Glomerular visceral epithelial cell (primary cell): ENCODE data around the gene DUS3L.

Experiments
- DNase-seq: peaks from one replicate; pipeline ENCODE4 v3.0.0-alpha.2; 2016; ENCODE audit errors: extremely low spot score

Gene DUS3L, protein sequence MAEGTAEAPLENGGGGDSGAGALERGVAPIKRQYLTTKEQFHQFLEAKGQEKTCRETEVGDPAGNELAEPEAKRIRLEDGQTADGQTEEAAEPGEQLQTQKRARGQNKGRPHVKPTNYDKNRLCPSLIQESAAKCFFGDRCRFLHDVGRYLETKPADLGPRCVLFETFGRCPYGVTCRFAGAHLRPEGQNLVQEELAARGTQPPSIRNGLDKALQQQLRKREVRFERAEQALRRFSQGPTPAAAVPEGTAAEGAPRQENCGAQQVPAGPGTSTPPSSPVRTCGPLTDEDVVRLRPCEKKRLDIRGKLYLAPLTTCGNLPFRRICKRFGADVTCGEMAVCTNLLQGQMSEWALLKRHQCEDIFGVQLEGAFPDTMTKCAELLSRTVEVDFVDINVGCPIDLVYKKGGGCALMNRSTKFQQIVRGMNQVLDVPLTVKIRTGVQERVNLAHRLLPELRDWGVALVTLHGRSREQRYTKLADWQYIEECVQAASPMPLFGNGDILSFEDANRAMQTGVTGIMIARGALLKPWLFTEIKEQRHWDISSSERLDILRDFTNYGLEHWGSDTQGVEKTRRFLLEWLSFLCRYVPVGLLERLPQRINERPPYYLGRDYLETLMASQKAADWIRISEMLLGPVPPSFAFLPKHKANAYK

DNA sequence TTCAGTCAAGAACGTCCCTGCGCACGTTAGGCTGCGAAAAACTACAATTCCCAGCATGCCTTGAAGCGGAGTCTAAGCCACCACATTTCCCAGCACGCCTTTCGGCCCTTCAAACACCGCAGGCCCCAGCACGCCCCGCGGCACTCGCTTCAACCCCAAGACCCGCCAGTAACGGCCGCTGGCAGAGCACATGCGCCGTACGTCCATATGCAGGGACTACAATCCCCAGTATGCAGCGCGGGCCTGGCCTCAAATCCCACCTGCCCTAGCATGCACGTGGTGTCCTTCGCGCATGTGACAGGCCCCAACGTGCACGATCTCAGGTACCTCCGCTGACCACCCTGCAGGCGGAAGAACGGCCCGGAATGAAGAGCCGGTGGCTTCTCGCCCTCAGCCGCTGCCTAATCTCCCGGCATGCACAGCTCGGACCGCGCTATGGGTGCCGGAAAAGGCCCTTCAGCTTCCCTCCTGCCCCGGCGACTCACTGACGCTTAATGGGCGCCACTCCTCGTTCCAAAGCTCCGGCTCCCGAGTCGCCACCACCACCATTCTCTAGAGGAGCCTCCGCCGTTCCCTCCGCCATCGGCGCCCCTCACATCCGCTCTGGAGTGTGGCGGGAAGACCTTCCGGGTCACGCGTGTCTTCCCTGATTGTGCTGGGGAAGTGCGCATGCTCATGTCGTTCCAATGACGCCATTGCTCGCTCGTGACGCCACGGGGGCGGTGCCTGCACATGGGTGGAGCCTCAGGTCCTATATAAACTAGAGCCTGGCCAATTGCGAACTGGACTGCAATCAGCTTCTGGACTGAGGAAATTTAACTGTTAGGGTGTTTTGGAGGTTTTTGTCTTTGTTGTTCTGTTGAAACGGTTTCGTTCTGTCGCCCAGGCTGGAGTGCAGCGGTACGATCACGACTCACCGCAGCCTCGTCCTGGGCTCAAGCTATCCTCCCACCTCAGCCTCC lies at the start of gene DUS3L:
DUS3L (minus strand) TSS at position 605 of the 962 bp plus-strand sequence; CDS start at position 583, 22 bp downstream.
- DNase-seq: peak; percentile 97

DNA sequence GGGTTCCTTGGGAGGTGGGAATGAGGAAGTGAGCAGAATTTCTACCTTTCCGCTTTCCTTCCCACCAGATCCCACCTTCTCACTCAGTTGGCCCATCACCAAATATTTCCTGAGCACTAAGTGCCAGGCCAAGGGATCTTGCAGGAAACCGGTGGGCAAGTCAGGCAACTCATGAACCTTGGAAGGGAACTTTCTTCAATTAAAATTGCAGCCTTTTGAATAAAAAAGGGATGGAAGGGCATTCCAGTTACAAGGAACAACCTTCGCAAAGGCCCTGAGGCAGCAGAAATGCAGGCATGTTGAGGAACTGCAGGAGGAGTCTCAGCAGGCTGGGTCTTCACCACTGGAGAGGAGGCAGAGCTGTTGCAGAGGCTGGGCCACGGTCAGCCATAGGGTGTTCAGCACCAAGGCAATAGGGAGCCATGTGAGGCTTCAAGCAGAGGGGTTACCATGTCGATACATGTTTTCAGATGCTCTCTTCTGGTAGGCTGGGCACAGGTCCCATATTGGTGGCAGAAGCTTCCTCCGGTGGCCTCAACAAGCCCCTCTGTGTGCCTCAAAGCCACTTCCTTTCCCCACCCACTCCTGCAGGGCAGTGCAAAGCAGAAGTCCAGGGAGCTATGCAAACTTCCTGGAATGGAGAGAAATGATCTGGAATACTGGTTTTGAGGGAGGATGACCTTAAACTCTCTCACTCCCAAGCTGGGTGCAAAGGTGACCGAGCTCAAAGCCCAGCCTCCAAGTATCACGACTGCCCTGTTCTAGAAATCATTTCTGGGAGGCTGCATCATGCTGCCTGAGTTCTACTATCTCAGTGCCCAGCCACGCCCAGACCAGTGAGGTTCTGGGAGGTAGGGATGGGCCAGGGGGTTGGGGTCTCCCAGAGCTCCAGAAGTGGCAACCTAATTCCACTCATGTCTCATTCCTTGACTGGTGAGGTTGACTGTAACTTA lies 48.4 kb upstream of the DUS3L start, which contains the start of gene FUT6:
FUT6 (minus strand) TSS at position 638 of the 953 bp plus-strand sequence. CDS start 7,135 bp downstream, outside the sequence.
- DNase-seq: no peak

DNA sequence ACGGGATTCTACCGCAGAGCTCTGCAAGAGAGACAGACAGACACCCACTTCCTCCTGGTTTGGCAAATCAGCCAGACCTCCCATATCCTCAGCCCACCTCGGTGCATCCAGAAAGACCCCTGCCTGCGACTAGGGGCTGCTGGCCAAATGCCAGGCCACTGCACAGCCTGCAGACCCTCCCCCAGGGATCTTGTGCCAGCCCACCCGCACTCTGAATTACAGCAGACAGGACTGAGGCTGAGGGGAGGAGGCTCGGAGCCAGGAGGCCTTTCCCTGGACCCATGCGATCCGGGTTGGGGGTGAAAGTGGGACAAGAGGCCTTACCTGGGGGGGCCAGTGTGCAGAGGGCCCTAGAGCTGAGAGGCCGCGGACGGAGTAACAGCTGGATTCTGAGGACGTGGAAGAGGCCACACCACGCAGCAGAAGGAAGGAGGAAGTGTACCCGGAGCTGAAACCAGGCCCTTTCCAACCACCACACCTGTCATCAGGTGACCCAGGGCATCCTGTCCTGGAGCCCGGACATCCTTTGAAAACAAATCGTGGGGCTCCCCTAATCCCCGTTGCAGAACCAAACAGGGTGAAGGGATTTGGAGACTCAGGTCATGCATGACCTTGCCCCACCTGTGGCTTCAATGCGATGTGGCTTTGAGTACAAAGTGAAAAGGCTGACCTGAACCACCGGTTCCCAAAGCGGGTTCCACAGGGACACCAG lies 47.5 kb upstream of the DUS3L start:
- DNase-seq: no peak

DNA sequence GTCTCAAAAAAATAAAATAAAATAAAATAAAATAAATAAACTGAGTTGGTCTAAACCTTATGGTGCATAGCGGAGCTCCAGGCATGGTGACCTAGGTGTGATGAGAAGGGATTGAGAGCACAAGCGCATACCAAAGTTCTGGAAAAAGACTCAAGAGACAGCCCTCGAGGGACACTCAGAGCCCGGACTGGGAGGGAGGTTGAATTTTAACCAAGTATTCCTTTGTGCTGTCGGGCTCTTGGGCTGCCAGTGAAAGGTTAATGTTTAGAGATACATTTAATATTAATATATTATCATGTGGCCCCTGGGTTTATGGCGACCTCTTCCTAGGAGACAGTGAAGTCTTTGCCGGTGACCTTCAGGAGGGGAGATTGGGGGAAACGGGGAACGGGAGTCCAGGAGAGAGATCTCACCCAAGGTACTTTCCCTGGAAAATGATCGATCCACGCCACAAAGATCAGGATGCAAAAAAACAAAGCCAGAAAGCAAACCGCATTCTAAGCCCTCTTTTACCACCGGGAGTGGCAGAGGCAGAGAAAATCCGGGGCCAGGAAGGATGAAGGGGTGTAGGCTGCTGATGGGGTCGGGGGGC lies 46.9 kb upstream of the DUS3L start:
- DNase-seq: peak; percentile 22

- DNase-seq: no peak
These were observed 41.7 kb upstream of the DUS3L start for GRCh38 chr19:5832527-5833216.

DNA sequence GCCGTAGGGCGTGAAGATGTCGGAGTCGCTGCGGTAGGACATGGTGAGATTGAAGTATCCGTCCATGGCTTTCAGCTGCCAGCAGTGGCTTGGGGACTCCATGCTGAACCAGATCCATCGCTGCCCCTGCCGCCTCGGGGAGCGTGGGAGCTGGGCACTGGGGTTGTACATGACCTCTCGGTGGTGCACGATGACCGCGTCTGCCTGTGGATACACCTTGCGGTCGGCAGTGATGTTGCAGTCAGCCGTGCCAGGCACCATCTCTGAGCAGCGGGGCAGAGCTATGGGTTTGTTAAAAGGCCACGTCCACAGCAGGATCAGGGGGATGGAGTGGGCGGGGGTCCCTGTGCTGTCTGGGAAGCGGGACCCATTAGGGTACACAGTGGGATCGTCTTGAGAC lies 41.1 kb upstream of the DUS3L start:
- DNase-seq: no peak

DNA sequence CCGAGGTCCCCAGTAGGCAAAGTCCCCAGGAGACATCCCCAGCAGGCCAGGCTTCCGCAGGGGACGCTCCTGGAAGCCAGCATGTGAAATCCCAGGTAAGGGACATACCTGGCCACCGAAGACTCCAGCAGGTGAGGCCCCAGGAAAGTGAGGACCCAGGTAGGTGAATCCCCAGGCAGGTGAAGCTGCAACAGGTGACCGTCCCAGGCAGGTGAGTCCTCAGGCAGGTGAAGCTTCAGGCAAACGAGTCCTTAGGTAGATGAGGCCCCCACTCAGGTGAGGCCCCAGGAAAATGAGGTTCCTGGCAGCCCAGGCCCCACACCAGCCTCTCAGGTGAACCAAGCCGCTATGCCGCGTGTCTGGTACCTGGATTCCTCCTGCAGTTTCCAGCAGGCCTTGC lies 40.2 kb upstream of the DUS3L start:
- no peak for DNase-seq

DNA sequence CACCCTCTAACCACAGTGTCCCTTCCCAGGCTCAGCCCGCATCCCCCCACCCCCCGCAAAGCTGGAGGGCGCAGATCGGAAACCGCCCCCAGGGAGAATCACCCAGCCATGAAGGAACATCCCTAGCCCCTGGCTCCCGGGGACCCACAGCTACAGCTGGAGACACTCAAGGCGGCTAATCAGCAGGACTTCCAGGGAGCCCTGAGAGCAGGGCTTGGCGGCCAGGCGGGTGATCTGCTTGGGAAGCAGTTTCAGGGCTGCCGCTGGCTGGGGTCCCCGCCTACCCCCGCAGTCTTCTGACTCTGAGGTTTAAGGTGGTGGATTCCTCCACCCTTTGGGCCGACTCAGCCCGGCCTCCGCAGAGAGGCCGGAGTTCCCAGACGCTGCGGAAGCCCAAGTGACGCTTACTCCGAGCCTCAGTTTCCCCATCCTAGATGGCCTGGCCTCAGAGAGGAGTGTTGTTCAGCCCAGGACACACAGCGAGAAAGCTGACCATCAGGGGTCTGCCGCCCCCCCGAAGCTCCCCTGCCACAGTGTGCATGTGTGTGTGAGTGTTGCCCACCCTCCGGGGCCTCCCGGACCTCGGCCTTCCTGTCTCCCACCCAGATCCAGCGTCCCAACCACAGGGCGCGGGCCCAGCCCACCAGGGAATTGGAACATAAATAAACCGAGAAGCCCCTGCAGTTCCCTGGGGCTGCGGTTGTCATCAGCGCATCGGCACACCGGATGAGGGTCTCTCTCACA lies 38.8 kb upstream of the DUS3L start:
- DNase-seq: peak; percentile 25

DNA sequence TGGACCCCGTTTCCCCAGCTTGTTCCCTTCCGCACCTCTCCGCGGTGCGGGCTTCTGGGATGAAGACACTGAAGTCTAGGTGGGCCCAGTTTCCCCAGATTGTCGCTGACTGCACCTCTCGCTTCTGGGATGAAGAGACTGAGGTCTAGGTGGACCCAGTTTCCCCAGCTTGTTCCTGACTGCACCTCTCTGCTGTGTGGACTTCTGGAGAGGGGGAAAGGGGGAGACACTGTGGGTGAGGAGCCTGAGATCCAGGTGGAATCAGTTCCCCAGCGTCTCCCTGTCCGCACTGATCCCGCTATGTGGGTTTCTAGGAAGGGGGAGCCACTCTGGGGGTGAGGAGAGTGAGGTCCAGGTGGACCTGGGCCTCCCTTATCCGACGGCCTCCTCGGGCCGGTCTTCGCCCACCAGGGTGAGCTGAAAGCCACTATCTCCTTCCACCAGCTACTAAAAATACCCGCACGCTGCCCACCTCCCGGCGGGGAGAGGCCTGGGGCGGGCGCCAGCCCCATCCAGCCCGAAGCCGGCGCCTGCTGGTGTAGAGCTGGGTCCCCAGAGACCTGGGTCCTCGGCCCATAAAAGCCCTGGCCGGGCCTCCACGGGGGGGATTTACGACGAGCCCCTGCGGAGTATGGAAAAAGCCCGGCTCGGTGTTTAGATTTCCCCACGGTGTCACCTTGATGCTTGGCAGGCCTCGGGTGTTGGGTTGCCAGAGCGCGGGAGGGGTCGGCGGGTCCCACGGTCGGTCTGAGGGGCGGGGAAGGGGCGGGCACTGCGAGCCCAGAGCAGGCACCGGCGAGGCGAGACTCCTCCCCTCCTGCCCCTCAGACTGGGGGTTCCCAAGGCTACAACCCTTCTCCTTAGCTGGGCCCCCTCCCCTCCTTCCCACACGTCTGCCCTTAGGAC lies 38.0 kb upstream of the DUS3L start:
- DNase-seq: no peak

- peak; percentile 94 for DNase-seq
These were observed 37.1 kb upstream of the DUS3L start for GRCh38 chr19:5827891-5828660.

DNA sequence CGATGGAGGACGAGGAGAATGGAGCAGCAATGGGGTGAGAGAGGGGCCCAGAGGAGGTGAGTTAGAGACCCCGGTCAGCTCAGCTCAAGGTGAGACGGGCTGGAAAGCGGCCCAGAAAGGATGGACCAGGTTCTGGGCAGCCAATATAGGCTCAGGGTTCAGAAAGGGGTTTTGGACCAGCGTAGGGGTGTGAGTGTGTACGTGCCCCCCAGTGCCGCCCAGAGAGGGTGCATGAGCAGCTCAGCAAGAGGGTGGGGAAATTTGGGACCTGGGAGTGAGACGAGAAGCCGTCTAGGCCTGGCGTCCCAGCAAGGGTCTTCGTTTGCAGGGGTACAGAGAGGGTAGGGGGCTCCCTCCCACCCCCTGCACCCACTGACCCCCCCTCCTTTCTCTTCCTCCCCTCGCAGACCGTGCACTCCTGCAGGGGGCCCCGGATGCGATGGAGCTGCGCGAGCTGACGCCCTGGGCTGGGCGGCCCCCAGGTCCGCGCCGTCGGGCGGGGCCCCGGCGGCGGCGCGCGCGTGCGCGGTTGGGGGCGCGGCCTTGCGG lies 36.5 kb upstream of the DUS3L start:
- DNase-seq: no peak

- DNase-seq: peak; percentile 50
These were observed 35.8 kb upstream of the DUS3L start for GRCh38 chr19:5826531-5827341.

GRCh38 chr19:5825178-5825577 lies 34.2 kb upstream of the DUS3L start:
- DNase-seq: no peak

DNA sequence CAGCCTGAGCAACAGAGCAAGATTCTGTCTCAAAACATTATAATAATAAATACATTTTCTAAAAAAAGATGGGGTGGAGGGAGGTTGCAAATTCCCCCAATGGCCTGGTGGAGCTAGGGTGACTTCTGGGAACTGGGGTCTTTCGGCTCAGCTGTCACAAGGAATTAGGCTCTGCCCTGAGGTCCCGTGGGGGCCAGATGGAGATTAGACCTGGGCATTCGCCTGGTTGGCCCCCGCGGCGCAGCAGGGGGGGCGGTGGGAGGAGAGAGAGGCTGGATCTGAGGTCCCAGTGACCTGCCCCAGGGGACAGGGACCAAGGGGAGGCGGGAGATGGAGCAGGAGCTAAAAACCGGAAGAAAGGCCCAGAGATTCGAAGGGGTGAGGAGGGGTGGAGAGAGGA lies 33.8 kb upstream of the DUS3L start:
- no peak for DNase-seq

GRCh38 chr19:5823579-5824281 lies 32.8 kb upstream of the DUS3L start:
- DNase-seq: no peak
